NCI-H2081 (cell line): ENCODE measurements around the gene ATP1A2.
A peak's percentile ranks its signal among the peaks of the same experiment; 100 is the strongest.
"Not testable (repeated sequence)": the region's sequence is repeated elsewhere in the genome, so short reads cannot be mapped to it uniquely, and the experiment has no call there.

Experiments used
- DNase-seq, 2 experiments: peaks; one replicate each; lab custom pipeline; 2025; lab: John Stamatoyannopoulos, UW

ATP1A2 gene

GRCh38 chr1:160101037-160101716 lies 14.4 kb upstream of the ATP1A2 start:
- peak; percentile 76 to 80 for DNase-seq

GRCh38 chr1:160101717-160102522 lies 13.6 kb upstream of the ATP1A2 start:
- no peak for DNase-seq

- DNase-seq = no peak
These were observed 11.7 kb upstream of the ATP1A2 start for GRCh38 chr1:160103658-160104408.

GRCh38 chr1:160104486-160104885 lies 11.1 kb upstream of the ATP1A2 start:
- no peak for DNase-seq

- no peak for DNase-seq
These were observed 10.4 kb upstream of the ATP1A2 start for GRCh38 chr1:160105155-160105554.

GRCh38 chr1:160107512-160107911 lies 8.0 kb upstream of the ATP1A2 start:
- no peak for DNase-seq

GRCh38 chr1:160108888-160109662 lies 6.5 kb upstream of the ATP1A2 start:
- peak in 1 of 2 experiments; percentile 14 for DNase-seq

GRCh38 chr1:160109686-160110085 lies 5.9 kb upstream of the ATP1A2 start:
- no peak for DNase-seq

- DNase-seq = not testable (repeated sequence)
These were observed 4.1 kb upstream of the ATP1A2 start for GRCh38 chr1:160111462-160111861.

- no peak for DNase-seq
These were observed 3.2 kb upstream of the ATP1A2 start for GRCh38 chr1:160112357-160112756.

- DNase-seq = no peak
These were observed 2.2 kb upstream of the ATP1A2 start for GRCh38 chr1:160113407-160113806.

GRCh38 chr1:160114085-160114484 lies 1.5 kb upstream of the ATP1A2 start:
- no peak for DNase-seq

- no peak for DNase-seq
These were observed 956 bp downstream of the ATP1A2 start for GRCh38 chr1:160116283-160117147.

- no peak for DNase-seq
These were observed 1.7 kb downstream of the ATP1A2 start for GRCh38 chr1:160117300-160117699.

- DNase-seq = no peak
These were observed 2.2 kb downstream of the ATP1A2 start for GRCh38 chr1:160117709-160118183.

GRCh38 chr1:160118928-160119327 lies 3.4 kb downstream of the ATP1A2 start:
- DNase-seq = no peak

GRCh38 chr1:160120797-160121196 lies 5.2 kb downstream of the ATP1A2 start:
- DNase-seq = no peak

GRCh38 chr1:160121388-160121787 lies 5.8 kb downstream of the ATP1A2 start:
- no peak for DNase-seq

GRCh38 chr1:160122978-160123495 lies 7.5 kb downstream of the ATP1A2 start:
- DNase-seq = no peak

GRCh38 chr1:160123726-160124125 lies 8.2 kb downstream of the ATP1A2 start:
- DNase-seq = no peak
